WTC11 (cell line): ENCODE results near the gene RPIA. TPM values are rescaled to one million over a fixed set of nuclear protein-coding genes. Genes with fewer than 3 reads are reported as not detected.

Experiments used
- ATAC-seq: fragments of 200-7000 bp; cut with Tn5 transposase; 2 replicates; pipeline ENCODE4 v1.10.0; 2021; ENCODE audit warnings: mild to moderate bottlenecking, moderate library complexity
- CTCF ChIA-PET: fragments of 300-600 bp; sonication (Branson Sonifier 250); formaldehyde crosslinking; loops from one replicate; lab custom pipeline; 2021; ENCODE audit warnings: antibody characterized with exemption; lab: Charles Lee
- POLR2A ChIA-PET: fragments of 350-600 bp; sonication (Branson Sonifier 250); formaldehyde crosslinking; loops from one replicate; lab custom pipeline; 2021; ENCODE audit warnings: antibody characterized with exemption; lab: Charles Lee
- DNase-seq: peaks from one replicate; pipeline ENCODE4 v3.0.0; 2021; ENCODE audit warnings: low spot score
- H3K27ac Mint-ChIP-seq: 2 replicates; pipeline ENCODE4 v1.8.0; 2021; ENCODE audit warnings: mixed read lengths
- H3K27me3 Mint-ChIP-seq: 2 replicates; pipeline ENCODE4 v1.8.0; 2021; ENCODE audit warnings: low read depth, mild to moderate bottlenecking, moderate library complexity, mixed read lengths
- H3K36me3 Mint-ChIP-seq: 2 replicates; pipeline ENCODE4 v1.8.0; 2021; ENCODE audit warnings: mixed read lengths
- H3K4me1 Mint-ChIP-seq: 2 replicates; pipeline ENCODE4 v1.8.0; 2022; ENCODE audit warnings: mixed read lengths
- H3K4me3 Mint-ChIP-seq: 2 replicates; pipeline ENCODE4 v1.8.0; 2021; ENCODE audit warnings: mild to moderate bottlenecking, moderate library complexity, mixed read lengths
- H3K9me3 Mint-ChIP-seq: 2 replicates; pipeline ENCODE4 v1.8.0; 2021; ENCODE audit warnings: mixed read lengths
- ATF1 ChIP-seq: sonication (generic); formaldehyde crosslinking; IDR thresholded peaks from 2 replicates; pipeline ENCODE4 v1.8.1; 2023; ENCODE audit warnings: mild to moderate bottlenecking, moderate library complexity, missing genetic modification reagents
- CBFB ChIP-seq: sonication (generic); formaldehyde crosslinking; IDR thresholded peaks from 2 replicates; pipeline ENCODE4 v1.8.1; 2022; ENCODE audit warnings: mild to moderate bottlenecking, low read depth, missing genetic modification reagents
- CREB1 ChIP-seq: sonication (generic); formaldehyde crosslinking; IDR thresholded peaks from 2 replicates; pipeline ENCODE4 v1.8.0; 2023; ENCODE audit warnings: mild to moderate bottlenecking, missing genetic modification reagents
- CREM ChIP-seq: sonication (generic); formaldehyde crosslinking; IDR thresholded peaks from 2 replicates; pipeline ENCODE4 v1.8.1; 2022; ENCODE audit warnings: mild to moderate bottlenecking, missing genetic modification reagents, moderate library complexity
- ESRRA ChIP-seq: sonication (generic); formaldehyde crosslinking; IDR thresholded peaks from 2 replicates; pipeline ENCODE4 v1.8.1; 2022; ENCODE audit warnings: mild to moderate bottlenecking, missing genetic modification reagents, borderline replicate concordance
- FOXJ3 ChIP-seq: sonication (generic); formaldehyde crosslinking; IDR thresholded peaks from 2 replicates; pipeline ENCODE4 v1.9.0; 2021; ENCODE audit warnings: missing genetic modification reagents, mild to moderate bottlenecking, borderline replicate concordance
- GABPB1 ChIP-seq: sonication (generic); formaldehyde crosslinking; IDR thresholded peaks from 2 replicates; pipeline ENCODE4 v1.8.1; 2023; ENCODE audit warnings: mild to moderate bottlenecking, missing genetic modification reagents
- GRHL2 ChIP-seq: fragments of 250-450 bp; sonication (Bioruptor Pico); IDR thresholded peaks from 2 replicates; pipeline ENCODE4 v1.8.0; 2022; ENCODE audit warnings: mild to moderate bottlenecking, moderate library complexity; ENCODE audit not compliant: insufficient replicate concordance, severe bottlenecking
- MYBL2 ChIP-seq: sonication (generic); formaldehyde crosslinking; IDR thresholded peaks from 2 replicates; pipeline ENCODE4 v1.8.1; 2023; ENCODE audit warnings: mild to moderate bottlenecking, moderate library complexity, missing genetic modification reagents
- PRRX2 ChIP-seq: fragments of 250-450 bp; sonication (Bioruptor Pico); IDR thresholded peaks from 2 replicates; pipeline ENCODE4 v1.8.0; 2021; ENCODE audit warnings: mild to moderate bottlenecking
- SOX15 ChIP-seq: fragments of 250-450 bp; sonication (Bioruptor Pico); IDR thresholded peaks from 2 replicates; pipeline ENCODE4 v1.9.0; 2021; ENCODE audit warnings: mild to moderate bottlenecking
- SP1 ChIP-seq: sonication (generic); formaldehyde crosslinking; conservative IDR thresholded peaks from 2 replicates; pipeline ENCODE4 v1.8.1; 2022; ENCODE audit warnings: missing genetic modification reagents
- ZNF416 ChIP-seq: fragments of 250-450 bp; sonication (Bioruptor Pico); IDR thresholded peaks from 2 replicates; pipeline ENCODE4 v1.9.0; 2021; ENCODE audit warnings: mild to moderate bottlenecking, inconsistent platforms
- ZNF671 ChIP-seq: fragments of 250-450 bp; sonication (Bioruptor Pico); IDR thresholded peaks from 2 replicates; pipeline ENCODE4 v1.8.0; 2021; ENCODE audit warnings: mild to moderate bottlenecking
- total RNA-seq: library from RNA; stranded (reverse); gene quantifications from 3 replicates; pipeline ENCODE4 v1.2.3, GENCODE V29; 2021
- TF ChIP-seq, protein P1 (sequence below): fragments of 250-450 bp; sonication (Bioruptor Pico); IDR thresholded peaks from 2 replicates; pipeline ENCODE4 v1.9.0; 2021; ENCODE audit warnings: mild to moderate bottlenecking, borderline replicate concordance
- TF ChIP-seq, protein P2 (sequence below): sonication (generic); formaldehyde crosslinking; conservative IDR thresholded peaks from 2 replicates; pipeline ENCODE4 v1.8.1; 2022; ENCODE audit warnings: mild to moderate bottlenecking, missing genetic modification reagents
- TF ChIP-seq, protein P3 (sequence below): sonication (generic); formaldehyde crosslinking; IDR thresholded peaks from 2 replicates; pipeline ENCODE4 v1.8.1; 2023; ENCODE audit warnings: mild to moderate bottlenecking, missing genetic modification reagents, borderline replicate concordance
- TF ChIP-seq, protein P4 (sequence below): sonication (generic); formaldehyde crosslinking; IDR thresholded peaks from 2 replicates; pipeline ENCODE4 v1.8.0; 2023; ENCODE audit warnings: missing genetic modification reagents, mild to moderate bottlenecking, borderline replicate concordance

The RPIA gene
- total RNA-seq, 1 experiment from 2014 or later, result 23.4 TPM

DNA sequence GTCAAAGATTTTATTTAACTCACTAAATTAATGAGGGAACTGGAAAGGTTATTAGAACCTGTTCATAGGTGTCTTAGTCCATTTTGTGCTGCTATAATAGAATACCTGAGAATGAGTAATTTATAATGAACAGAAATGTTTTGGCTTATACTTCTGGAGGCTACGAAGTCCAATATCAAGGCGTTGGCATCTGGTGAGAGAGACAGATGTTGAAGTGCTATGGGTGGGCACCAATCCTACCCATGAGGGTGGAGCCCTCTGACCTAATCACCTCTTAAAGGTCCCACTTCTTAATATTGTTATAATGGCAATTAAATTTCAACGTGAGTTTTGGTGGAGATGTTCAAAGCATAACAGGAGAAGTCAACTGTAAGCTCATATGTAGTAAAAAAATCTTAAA lies 5.1 kb downstream of the RPIA start:
- peaks cover 11% of the 10 kb centered on the region for H3K36me3 Mint-ChIP-seq
- no peaks in the 10 kb centered on the region for H3K9me3 Mint-ChIP-seq
- CTCF ChIA-PET, result interaction anchor here (0.7 kb wide), 1 partner anchor 63 kb away, joined by 3 read pairs; no protein-coding TSS in a partner anchor
- TF ChIP-seq CREB1 (CRISPR knock-in tag), result no peak
- no peak for TF ChIP-seq PRRX2 (CRISPR knock-in tag)
- TF ChIP-seq, protein P1, sequence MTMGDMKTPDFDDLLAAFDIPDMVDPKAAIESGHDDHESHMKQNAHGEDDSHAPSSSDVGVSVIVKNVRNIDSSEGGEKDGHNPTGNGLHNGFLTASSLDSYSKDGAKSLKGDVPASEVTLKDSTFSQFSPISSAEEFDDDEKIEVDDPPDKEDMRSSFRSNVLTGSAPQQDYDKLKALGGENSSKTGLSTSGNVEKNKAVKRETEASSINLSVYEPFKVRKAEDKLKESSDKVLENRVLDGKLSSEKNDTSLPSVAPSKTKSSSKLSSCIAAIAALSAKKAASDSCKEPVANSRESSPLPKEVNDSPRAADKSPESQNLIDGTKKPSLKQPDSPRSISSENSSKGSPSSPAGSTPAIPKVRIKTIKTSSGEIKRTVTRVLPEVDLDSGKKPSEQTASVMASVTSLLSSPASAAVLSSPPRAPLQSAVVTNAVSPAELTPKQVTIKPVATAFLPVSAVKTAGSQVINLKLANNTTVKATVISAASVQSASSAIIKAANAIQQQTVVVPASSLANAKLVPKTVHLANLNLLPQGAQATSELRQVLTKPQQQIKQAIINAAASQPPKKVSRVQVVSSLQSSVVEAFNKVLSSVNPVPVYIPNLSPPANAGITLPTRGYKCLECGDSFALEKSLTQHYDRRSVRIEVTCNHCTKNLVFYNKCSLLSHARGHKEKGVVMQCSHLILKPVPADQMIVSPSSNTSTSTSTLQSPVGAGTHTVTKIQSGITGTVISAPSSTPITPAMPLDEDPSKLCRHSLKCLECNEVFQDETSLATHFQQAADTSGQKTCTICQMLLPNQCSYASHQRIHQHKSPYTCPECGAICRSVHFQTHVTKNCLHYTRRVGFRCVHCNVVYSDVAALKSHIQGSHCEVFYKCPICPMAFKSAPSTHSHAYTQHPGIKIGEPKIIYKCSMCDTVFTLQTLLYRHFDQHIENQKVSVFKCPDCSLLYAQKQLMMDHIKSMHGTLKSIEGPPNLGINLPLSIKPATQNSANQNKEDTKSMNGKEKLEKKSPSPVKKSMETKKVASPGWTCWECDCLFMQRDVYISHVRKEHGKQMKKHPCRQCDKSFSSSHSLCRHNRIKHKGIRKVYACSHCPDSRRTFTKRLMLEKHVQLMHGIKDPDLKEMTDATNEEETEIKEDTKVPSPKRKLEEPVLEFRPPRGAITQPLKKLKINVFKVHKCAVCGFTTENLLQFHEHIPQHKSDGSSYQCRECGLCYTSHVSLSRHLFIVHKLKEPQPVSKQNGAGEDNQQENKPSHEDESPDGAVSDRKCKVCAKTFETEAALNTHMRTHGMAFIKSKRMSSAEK, result no peak
- no peak for TF ChIP-seq ZNF416 (CRISPR knock-in tag)
- TF ChIP-seq CBFB (CRISPR knock-in tag), result no peak
- TF ChIP-seq, protein P2, sequence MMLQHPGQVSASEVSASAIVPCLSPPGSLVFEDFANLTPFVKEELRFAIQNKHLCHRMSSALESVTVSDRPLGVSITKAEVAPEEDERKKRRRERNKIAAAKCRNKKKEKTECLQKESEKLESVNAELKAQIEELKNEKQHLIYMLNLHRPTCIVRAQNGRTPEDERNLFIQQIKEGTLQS, result no peak
- no peak for TF ChIP-seq FOXJ3
- TF ChIP-seq GABPB1, result no peak
- TF ChIP-seq ZNF671 (CRISPR knock-in tag), result no peak
- POLR2A ChIA-PET, result no interaction called here
- peaks cover 45% of the 10 kb centered on the region for H3K4me1 Mint-ChIP-seq
- DNase-seq (no peak), ATAC-seq (no peak)
- no peak overlapping the region for H3K4me3 Mint-ChIP-seq
- H3K27ac Mint-ChIP-seq, result no peak overlapping the region
- H3K27me3 Mint-ChIP-seq, result peaks cover 5% of the 10 kb centered on the region; the same call in 1 of the 2 replicates

DNA sequence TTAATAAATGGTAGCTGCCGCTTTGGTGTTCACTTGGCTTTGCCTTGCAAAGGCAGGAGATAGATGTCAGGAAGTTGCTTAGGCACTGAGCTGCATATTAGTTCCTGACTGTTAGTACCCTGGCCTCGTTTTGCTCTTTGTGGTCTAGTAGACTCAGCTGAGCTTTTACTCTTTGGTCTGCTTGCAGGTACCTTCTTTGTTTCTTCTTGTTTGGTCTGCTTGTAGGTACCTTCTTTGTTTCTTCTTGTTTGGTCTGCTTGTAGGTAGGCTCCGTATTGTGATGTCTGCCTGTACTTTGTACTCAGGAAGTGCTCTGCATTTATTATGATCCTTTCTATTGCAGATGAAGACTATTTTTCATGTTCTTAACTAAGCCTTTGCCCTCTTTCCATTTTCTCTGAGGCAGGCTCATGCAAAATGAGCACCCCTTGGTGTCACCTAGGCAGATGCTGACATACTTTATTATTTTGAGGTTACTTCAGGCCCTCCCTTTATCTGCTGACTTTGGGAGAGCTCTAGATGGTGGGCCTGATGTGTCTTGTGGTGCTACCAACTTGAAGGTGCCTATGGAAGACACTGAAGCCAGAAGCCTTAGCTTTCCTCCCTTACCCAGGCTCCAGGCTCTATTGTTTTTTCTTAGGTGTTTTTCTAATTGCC lies 6.0 kb downstream of the RPIA start:
- POLR2A ChIA-PET, result no interaction called here
- H3K27ac Mint-ChIP-seq, result no peak overlapping the region
- H3K27me3 Mint-ChIP-seq, result no peaks in the 10 kb centered on the region
- H3K4me1 Mint-ChIP-seq, result peaks cover 47% of the 10 kb centered on the region
- DNase-seq, result no peak
- CTCF ChIA-PET, result interaction anchor here (0.7 kb wide), 1 partner anchor 62 kb away, joined by 3 read pairs; no protein-coding TSS in a partner anchor
- peaks cover 20% of the 10 kb centered on the region for H3K36me3 Mint-ChIP-seq
- H3K9me3 Mint-ChIP-seq, result peaks cover 5% of the 10 kb centered on the region
- ATAC-seq, result no peak
- H3K4me3 Mint-ChIP-seq, result no peak overlapping the region
- TF ChIP-seq, protein P1, result no peak
- TF ChIP-seq, protein P3, sequence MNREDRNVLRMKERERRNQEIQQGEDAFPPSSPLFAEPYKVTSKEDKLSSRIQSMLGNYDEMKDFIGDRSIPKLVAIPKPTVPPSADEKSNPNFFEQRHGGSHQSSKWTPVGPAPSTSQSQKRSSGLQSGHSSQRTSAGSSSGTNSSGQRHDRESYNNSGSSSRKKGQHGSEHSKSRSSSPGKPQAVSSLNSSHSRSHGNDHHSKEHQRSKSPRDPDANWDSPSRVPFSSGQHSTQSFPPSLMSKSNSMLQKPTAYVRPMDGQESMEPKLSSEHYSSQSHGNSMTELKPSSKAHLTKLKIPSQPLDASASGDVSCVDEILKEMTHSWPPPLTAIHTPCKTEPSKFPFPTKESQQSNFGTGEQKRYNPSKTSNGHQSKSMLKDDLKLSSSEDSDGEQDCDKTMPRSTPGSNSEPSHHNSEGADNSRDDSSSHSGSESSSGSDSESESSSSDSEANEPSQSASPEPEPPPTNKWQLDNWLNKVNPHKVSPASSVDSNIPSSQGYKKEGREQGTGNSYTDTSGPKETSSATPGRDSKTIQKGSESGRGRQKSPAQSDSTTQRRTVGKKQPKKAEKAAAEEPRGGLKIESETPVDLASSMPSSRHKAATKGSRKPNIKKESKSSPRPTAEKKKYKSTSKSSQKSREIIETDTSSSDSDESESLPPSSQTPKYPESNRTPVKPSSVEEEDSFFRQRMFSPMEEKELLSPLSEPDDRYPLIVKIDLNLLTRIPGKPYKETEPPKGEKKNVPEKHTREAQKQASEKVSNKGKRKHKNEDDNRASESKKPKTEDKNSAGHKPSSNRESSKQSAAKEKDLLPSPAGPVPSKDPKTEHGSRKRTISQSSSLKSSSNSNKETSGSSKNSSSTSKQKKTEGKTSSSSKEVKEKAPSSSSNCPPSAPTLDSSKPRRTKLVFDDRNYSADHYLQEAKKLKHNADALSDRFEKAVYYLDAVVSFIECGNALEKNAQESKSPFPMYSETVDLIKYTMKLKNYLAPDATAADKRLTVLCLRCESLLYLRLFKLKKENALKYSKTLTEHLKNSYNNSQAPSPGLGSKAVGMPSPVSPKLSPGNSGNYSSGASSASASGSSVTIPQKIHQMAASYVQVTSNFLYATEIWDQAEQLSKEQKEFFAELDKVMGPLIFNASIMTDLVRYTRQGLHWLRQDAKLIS (CRISPR knock-in tag), result no peak
- TF ChIP-seq ATF1 (CRISPR knock-in tag) (no peak), SP1 (CRISPR knock-in tag) (no peak), GRHL2 (CRISPR knock-in tag) (no peak), ESRRA (CRISPR knock-in tag) (no peak), MYBL2 (CRISPR knock-in tag) (no peak), CREM (no peak), SOX15 (no peak)
- TF ChIP-seq, protein P4, sequence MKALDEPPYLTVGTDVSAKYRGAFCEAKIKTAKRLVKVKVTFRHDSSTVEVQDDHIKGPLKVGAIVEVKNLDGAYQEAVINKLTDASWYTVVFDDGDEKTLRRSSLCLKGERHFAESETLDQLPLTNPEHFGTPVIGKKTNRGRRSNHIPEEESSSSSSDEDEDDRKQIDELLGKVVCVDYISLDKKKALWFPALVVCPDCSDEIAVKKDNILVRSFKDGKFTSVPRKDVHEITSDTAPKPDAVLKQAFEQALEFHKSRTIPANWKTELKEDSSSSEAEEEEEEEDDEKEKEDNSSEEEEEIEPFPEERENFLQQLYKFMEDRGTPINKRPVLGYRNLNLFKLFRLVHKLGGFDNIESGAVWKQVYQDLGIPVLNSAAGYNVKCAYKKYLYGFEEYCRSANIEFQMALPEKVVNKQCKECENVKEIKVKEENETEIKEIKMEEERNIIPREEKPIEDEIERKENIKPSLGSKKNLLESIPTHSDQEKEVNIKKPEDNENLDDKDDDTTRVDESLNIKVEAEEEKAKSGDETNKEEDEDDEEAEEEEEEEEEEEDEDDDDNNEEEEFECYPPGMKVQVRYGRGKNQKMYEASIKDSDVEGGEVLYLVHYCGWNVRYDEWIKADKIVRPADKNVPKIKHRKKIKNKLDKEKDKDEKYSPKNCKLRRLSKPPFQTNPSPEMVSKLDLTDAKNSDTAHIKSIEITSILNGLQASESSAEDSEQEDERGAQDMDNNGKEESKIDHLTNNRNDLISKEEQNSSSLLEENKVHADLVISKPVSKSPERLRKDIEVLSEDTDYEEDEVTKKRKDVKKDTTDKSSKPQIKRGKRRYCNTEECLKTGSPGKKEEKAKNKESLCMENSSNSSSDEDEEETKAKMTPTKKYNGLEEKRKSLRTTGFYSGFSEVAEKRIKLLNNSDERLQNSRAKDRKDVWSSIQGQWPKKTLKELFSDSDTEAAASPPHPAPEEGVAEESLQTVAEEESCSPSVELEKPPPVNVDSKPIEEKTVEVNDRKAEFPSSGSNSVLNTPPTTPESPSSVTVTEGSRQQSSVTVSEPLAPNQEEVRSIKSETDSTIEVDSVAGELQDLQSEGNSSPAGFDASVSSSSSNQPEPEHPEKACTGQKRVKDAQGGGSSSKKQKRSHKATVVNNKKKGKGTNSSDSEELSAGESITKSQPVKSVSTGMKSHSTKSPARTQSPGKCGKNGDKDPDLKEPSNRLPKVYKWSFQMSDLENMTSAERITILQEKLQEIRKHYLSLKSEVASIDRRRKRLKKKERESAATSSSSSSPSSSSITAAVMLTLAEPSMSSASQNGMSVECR (CRISPR knock-in tag), result no peak
